Panc1 (cell line): ENCODE measurements around the gene CEACAM21.

ENCODE experiments used
- TCF7L2 ChIP-seq: IDR thresholded peaks from 2 replicates; pipeline ENCODE4 v1.6.1; 2011; ENCODE audit warnings: mild to moderate bottlenecking, low read depth, low read length, inconsistent platforms
- TF ChIP-seq, protein P1 (sequence below), 2 experiments: IDR thresholded peaks; 2 replicates each; pipeline ENCODE4 v1.6.1; 2011 to 2012; ENCODE audit warnings: low read depth in 2 of 2, control low read depth in 1 of 2, low read length in 1 of 2, mild to moderate bottlenecking in 1 of 2, moderate library complexity in 1 of 2; ENCODE audit not compliant: insufficient read depth in 1 of 2
- TF ChIP-seq, protein P2 (sequence below): fragments of 450-650 bp; IDR thresholded peaks from 2 replicates; pipeline ENCODE4 v1.5.1; 2017; ENCODE audit warnings: mild to moderate bottlenecking

DNA sequence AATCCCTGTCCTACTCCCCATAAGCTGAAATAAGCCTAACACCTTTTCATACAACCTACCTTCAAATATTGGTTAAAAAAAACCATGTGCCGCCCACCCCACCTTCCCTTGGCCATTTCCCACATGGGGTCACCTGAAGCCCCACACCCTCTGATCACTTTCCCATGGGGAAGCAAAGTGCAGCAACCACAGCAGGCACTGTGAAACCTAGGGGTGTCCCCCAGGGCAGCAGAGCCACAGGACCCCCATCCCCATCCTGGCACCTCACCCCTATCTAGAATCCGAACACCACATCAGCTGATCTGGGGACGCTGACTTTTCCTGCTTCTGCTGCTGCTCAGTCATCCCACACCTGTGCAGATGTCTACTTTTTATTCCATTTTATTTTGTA, 19.9 kb downstream of the CEACAM21 start:
- TF ChIP-seq, protein P1, sequence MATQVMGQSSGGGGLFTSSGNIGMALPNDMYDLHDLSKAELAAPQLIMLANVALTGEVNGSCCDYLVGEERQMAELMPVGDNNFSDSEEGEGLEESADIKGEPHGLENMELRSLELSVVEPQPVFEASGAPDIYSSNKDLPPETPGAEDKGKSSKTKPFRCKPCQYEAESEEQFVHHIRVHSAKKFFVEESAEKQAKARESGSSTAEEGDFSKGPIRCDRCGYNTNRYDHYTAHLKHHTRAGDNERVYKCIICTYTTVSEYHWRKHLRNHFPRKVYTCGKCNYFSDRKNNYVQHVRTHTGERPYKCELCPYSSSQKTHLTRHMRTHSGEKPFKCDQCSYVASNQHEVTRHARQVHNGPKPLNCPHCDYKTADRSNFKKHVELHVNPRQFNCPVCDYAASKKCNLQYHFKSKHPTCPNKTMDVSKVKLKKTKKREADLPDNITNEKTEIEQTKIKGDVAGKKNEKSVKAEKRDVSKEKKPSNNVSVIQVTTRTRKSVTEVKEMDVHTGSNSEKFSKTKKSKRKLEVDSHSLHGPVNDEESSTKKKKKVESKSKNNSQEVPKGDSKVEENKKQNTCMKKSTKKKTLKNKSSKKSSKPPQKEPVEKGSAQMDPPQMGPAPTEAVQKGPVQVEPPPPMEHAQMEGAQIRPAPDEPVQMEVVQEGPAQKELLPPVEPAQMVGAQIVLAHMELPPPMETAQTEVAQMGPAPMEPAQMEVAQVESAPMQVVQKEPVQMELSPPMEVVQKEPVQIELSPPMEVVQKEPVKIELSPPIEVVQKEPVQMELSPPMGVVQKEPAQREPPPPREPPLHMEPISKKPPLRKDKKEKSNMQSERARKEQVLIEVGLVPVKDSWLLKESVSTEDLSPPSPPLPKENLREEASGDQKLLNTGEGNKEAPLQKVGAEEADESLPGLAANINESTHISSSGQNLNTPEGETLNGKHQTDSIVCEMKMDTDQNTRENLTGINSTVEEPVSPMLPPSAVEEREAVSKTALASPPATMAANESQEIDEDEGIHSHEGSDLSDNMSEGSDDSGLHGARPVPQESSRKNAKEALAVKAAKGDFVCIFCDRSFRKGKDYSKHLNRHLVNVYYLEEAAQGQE (IDR thresholded peaks at IDR 0.05; ENCODE audit: insufficient read depth in 1 of 2, low read depth in 2 of 2, low read length in 1 of 2): no peak
- TF ChIP-seq, protein P2, sequence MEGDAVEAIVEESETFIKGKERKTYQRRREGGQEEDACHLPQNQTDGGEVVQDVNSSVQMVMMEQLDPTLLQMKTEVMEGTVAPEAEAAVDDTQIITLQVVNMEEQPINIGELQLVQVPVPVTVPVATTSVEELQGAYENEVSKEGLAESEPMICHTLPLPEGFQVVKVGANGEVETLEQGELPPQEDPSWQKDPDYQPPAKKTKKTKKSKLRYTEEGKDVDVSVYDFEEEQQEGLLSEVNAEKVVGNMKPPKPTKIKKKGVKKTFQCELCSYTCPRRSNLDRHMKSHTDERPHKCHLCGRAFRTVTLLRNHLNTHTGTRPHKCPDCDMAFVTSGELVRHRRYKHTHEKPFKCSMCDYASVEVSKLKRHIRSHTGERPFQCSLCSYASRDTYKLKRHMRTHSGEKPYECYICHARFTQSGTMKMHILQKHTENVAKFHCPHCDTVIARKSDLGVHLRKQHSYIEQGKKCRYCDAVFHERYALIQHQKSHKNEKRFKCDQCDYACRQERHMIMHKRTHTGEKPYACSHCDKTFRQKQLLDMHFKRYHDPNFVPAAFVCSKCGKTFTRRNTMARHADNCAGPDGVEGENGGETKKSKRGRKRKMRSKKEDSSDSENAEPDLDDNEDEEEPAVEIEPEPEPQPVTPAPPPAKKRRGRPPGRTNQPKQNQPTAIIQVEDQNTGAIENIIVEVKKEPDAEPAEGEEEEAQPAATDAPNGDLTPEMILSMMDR: no peak
- no peak for TF ChIP-seq TCF7L2
